Suppressor macrophage treated with lipopolysaccharide for 1 hour (primary cell): ENCODE results near the gene EPB41L4A.

Experiments used
- DNase-seq, 3 donors: peaks; one replicate each; pipeline ENCODE4 v3.0.0-alpha.2; 2020 to 2022

The EPB41L4A gene

GRCh38 chr5:112146323-112147226, 272.5 kb downstream of the EPB41L4A start:
- peak; percentile 82 to 90 (median 83) for DNase-seq

- no peak for DNase-seq
Measured at GRCh38 chr5:112143690-112144089, 275.4 kb downstream of the EPB41L4A start.

DNA sequence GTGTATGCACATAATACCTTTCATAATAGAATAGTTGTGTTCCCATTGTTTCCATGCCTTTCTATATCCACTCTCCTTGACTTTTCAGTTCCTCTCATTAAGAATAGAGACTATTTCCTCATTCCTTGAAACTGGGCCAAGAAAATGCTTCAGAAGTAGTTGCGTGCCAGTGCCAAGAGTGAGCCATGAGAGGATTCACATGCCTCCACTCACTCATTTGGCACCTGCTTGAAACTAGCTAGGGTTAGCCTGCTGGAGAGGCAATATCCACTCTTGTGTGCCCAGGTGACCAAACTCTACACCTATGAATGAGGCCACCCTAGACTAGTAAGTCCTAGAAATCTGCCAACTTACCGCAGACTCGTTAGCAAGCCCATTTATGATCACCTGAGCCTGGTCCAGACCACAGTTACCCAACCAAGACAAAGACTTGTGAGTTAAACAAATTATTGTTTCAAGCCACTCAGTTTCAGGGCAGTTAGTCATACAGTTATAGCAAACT, 276.3 kb downstream of the EPB41L4A start:
- peak; percentile 63 to 75 (median 75) for DNase-seq

DNA sequence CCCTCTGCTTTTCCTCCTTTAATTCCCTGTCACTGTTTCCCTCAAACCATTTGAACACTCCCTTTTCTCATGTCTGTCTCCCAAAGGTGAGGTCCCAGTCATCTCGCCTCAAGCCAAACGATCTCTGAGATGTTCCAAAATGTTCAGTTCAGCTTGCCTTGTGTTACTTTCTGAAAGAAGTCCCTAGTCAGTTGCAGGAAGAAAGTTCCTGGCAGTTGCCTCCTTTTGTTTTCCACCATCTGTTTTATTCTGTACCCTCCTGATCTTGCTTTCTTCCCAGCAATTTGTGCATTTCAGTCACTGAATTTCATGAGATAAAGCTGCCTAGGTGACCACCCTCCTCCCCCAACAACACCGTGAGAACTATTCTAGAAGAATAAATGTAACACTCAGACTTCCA, 277.5 kb downstream of the EPB41L4A start:
- no peak for DNase-seq

DNA sequence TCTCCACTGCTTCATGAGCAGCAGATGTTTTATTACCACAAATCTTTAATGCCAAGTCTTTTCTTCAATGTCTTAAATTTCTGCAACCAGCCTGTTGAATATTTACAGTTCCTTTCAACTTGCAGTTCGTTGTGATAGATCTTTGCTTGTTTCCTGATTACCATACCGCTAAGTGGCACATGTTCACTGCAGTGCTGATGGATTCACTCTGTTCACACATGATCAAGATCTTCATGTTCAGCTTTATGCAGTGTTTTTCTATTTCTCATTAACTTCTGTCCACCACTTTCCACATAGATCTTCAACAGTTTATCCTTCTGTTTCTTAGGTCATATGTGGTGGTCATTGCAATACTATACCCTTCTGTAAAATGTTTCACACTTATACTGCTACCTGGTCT, 280.6 kb downstream of the EPB41L4A start:
- no peak for DNase-seq

DNA sequence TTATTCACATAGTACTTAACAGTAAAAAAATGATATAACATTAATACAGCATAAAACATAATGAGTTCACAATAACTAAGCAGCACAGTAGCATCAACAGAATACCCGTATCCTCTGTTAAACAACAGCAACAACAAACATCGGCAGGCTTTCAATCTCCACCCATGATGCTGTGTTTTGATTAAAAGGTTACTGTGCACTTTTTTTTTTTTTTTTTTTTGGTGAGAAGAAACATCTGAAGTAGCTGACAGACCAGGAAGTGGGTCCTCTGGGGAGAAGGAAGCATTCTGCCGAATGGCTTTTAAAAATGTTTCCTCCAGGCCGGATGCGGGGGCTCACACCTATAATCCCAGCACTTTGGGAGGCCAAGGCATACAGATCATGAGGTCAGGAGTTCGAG, 282.3 kb downstream of the EPB41L4A start:
- no peak for DNase-seq

DNA sequence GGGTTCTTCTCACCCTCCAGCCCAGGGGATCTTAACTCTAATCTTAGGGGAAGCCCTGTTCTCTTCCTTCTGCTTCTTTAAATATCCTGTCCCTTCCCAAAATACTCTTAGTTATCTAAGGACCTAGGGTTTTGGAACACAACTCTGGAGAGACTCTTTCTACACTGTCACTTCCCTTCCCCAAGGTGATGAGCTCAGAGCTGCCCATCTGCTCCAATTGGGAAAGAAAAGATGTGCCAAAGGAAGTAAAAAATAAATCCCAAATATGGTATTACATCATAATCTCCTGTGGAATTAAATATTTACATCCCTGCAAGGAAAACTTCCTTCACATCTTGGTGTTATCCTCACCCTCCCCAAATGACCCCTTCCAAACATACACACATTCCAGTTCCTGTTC, 291.2 kb downstream of the EPB41L4A start:
- DNase-seq = no peak

DNA sequence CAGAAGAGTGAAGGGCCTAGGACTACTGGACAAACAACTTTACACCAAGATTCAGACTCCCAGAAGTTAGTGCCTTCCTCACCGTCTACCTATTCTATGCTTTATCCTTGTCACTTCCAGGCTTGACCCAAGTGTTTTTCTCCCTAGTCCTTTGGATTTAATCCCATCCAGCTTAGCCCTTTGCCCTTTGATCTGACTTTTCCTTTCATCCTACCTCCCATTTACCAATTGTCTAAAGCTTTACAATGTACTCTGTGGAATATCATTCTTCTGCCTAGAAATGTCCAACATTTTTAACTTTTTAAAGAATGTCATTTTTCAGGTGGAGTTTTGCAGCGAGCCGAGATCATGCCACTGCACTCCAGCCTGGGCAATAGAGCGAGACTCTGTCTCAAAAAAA, 292.1 kb downstream of the EPB41L4A start:
- no peak for DNase-seq

DNA sequence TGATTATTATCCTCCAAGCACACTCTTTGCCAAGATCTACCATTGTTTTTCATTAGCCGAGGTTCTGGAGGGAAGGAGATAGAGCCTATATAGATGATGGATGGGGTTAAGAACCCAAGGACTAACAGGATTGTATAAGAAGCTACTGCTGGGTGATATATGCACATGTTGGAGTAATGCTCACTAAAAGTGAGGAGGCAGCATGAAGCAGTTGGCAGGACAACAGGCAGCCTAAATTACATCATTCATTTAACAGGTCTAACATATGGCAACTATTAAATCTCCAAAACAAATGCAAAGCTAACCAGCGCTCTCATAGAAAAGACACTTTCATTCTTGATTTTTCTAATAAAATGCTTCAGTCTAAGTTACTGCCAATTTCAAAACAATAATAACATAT, 293.2 kb downstream of the EPB41L4A start:
- no peak for DNase-seq

GRCh38 chr5:112124788-112125187, 294.3 kb downstream of the EPB41L4A start:
- DNase-seq = peak in 2 of 3 donors; percentile 47 to 55

DNA sequence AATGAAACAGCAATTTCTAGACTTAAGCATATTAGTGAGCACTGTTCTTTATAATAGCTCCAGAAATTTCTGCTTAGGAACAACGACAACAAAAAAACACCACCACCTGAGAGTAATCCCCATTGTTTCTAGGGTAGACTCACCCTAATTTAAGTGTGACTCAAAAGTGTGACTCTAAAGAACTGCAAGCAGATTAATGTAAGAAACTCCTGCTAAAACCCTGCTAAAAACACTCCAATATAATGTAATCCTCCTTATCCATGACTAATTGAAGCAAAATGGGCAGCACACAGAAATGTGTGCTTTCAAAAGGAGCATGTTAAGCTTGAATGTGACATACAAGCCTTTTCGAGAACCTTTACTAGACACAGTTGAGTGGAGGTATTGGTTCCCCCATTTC, 296.0 kb downstream of the EPB41L4A start:
- peak in 2 of 3 donors; percentile 54 to 65 for DNase-seq

- no peak for DNase-seq
Measured at GRCh38 chr5:112122353-112122752, 296.7 kb downstream of the EPB41L4A start.

DNA sequence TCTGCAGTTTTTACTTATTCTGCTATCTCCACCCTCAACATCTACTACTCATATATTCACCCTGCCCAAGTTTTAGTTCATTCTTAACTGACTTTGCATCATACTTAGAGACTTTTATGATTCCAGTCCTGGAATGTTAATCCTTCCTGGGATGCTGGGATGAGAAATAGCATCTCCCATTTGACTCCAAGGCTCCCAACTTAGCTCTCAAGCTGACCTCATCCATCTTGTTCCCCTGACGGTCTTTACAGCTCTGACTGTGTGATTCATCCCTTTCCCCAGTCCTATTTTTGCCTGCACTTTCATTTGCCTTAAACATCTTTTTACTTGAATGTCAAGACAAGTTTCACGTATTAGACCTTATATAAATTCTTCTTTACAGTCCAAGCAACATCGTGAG, 297.8 kb downstream of the EPB41L4A start:
- peak in 1 of 3 donors; percentile 27 for DNase-seq

DNA sequence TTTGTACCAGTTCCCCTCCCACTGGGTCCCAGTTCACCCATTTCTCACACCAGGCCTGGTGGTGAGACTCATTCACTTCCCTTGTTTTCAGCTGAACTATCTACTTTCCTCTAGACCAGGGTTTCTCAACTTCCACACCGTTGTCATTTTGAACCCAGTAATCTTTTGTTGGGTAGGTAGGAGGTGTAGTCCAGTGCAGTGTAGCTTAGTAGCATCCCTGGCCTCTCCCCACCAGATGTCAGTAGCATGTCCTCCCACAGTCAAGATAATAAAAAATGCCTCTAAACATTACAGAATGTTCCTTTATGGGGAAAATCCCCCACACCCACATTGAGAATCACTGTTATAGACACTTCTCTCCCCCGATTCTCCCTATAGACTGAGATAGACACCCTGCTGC, 299.1 kb downstream of the EPB41L4A start:
- DNase-seq = no peak

GRCh38 chr5:112119508-112119907, 299.6 kb downstream of the EPB41L4A start:
- DNase-seq = no peak

DNA sequence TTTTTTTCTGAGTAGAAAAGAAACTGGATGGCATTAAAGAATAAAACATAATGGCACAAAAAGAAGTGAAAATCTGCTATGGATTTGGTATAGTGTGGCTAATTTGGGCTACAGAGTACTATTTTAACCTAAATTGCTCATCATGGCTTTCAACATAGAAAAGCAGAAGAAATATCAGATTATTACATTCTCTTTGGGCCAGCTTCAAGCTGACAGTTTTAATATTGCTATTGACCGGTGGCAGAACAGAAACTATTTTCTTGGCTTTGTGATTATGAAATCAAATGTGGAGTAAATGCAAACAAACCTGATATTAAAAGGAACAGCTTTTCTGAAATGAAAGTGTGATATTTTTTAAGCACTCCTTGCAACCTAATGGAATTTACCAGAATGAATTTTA, 301.5 kb downstream of the EPB41L4A start:
- DNase-seq = peak; percentile 19 to 62 (median 62)

- DNase-seq = peak in 1 of 3 donors; percentile 13
Measured at GRCh38 chr5:112116371-112116770, 302.7 kb downstream of the EPB41L4A start.

- peak in 1 of 3 donors; percentile 19 for DNase-seq
Measured at GRCh38 chr5:112113565-112113964, 305.5 kb downstream of the EPB41L4A start.
